ENCODE measurements around the gene PIEZO2. TPM values are rescaled to one million over a fixed set of nuclear protein-coding genes. Genes with fewer than 3 reads are reported as not detected.

The PIEZO2 gene
- total and polyA plus RNA-seq, 2 of the 8 experiments (the other 6 are each of a cell fraction or from before 2014, with no cell fraction given), result 4.7 to 16.5 TPM

- TF ChIP-seq GTF2F1 (IDR thresholded peaks at IDR 0.05; ENCODE audit: borderline replicate concordance, low read depth, low read length), result no peak
- TF ChIP-seq TEAD4 (IDR thresholded peaks at IDR 0.05; ENCODE audit: low read depth, low read length), result no peak
- TF ChIP-seq, protein P1, sequence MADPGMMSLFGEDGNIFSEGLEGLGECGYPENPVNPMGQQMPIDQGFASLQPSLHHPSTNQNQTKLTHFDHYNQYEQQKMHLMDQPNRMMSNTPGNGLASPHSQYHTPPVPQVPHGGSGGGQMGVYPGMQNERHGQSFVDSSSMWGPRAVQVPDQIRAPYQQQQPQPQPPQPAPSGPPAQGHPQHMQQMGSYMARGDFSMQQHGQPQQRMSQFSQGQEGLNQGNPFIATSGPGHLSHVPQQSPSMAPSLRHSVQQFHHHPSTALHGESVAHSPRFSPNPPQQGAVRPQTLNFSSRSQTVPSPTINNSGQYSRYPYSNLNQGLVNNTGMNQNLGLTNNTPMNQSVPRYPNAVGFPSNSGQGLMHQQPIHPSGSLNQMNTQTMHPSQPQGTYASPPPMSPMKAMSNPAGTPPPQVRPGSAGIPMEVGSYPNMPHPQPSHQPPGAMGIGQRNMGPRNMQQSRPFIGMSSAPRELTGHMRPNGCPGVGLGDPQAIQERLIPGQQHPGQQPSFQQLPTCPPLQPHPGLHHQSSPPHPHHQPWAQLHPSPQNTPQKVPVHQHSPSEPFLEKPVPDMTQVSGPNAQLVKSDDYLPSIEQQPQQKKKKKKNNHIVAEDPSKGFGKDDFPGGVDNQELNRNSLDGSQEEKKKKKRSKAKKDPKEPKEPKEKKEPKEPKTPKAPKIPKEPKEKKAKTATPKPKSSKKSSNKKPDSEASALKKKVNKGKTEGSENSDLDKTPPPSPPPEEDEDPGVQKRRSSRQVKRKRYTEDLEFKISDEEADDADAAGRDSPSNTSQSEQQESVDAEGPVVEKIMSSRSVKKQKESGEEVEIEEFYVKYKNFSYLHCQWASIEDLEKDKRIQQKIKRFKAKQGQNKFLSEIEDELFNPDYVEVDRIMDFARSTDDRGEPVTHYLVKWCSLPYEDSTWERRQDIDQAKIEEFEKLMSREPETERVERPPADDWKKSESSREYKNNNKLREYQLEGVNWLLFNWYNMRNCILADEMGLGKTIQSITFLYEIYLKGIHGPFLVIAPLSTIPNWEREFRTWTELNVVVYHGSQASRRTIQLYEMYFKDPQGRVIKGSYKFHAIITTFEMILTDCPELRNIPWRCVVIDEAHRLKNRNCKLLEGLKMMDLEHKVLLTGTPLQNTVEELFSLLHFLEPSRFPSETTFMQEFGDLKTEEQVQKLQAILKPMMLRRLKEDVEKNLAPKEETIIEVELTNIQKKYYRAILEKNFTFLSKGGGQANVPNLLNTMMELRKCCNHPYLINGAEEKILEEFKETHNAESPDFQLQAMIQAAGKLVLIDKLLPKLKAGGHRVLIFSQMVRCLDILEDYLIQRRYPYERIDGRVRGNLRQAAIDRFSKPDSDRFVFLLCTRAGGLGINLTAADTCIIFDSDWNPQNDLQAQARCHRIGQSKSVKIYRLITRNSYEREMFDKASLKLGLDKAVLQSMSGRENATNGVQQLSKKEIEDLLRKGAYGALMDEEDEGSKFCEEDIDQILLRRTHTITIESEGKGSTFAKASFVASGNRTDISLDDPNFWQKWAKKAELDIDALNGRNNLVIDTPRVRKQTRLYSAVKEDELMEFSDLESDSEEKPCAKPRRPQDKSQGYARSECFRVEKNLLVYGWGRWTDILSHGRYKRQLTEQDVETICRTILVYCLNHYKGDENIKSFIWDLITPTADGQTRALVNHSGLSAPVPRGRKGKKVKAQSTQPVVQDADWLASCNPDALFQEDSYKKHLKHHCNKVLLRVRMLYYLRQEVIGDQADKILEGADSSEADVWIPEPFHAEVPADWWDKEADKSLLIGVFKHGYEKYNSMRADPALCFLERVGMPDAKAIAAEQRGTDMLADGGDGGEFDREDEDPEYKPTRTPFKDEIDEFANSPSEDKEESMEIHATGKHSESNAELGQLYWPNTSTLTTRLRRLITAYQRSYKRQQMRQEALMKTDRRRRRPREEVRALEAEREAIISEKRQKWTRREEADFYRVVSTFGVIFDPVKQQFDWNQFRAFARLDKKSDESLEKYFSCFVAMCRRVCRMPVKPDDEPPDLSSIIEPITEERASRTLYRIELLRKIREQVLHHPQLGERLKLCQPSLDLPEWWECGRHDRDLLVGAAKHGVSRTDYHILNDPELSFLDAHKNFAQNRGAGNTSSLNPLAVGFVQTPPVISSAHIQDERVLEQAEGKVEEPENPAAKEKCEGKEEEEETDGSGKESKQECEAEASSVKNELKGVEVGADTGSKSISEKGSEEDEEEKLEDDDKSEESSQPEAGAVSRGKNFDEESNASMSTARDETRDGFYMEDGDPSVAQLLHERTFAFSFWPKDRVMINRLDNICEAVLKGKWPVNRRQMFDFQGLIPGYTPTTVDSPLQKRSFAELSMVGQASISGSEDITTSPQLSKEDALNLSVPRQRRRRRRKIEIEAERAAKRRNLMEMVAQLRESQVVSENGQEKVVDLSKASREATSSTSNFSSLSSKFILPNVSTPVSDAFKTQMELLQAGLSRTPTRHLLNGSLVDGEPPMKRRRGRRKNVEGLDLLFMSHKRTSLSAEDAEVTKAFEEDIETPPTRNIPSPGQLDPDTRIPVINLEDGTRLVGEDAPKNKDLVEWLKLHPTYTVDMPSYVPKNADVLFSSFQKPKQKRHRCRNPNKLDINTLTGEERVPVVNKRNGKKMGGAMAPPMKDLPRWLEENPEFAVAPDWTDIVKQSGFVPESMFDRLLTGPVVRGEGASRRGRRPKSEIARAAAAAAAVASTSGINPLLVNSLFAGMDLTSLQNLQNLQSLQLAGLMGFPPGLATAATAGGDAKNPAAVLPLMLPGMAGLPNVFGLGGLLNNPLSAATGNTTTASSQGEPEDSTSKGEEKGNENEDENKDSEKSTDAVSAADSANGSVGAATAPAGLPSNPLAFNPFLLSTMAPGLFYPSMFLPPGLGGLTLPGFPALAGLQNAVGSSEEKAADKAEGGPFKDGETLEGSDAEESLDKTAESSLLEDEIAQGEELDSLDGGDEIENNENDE (IDR thresholded peaks at IDR 0.05; ENCODE audit: insufficient replicate concordance, low read length), result no peak
- TF ChIP-seq YY1 (IDR thresholded peaks at IDR 0.05; ENCODE audit: low read depth, low read length), result no peak
- TF ChIP-seq SAP30 (IDR thresholded peaks at IDR 0.05; ENCODE audit: insufficient read depth, insufficient replicate concordance, low read length), result no peak
- no peak for TF ChIP-seq TAF1 (IDR thresholded peaks at IDR 0.05; ENCODE audit: low read depth, low read length)
- TF ChIP-seq EGR1 (IDR thresholded peaks at IDR 0.05; ENCODE audit: borderline replicate concordance, low read depth, low read length), result no peak
- TF ChIP-seq CBX5 (IDR thresholded peaks at IDR 0.05; ENCODE audit: low read depth, low read length), result no peak
- no peak for TF ChIP-seq BACH1 (IDR thresholded peaks at IDR 0.05; ENCODE audit: low read length)
- no peak for TF ChIP-seq KDM1A (IDR thresholded peaks at IDR 0.05; ENCODE audit: borderline replicate concordance, low read length)
Observed at GRCh38 chr18:10923551-10924070, 225.8 kb downstream of the PIEZO2 start (continued).
